GM12892 (cell line): Measurements from ENCODE around the gene SPRYD7.

Experiments
- POLR2A ChIP-seq: IDR thresholded peaks from 2 replicates; pipeline ENCODE4 v1.6.1; 2011; ENCODE audit warnings: low read depth, low read length, control low read depth
- POLR2AphosphoS5 ChIP-seq: IDR thresholded peaks from 2 replicates; pipeline ENCODE4 v1.6.1; 2011; ENCODE audit warnings: low read depth, low read length, control low read depth

DNA sequence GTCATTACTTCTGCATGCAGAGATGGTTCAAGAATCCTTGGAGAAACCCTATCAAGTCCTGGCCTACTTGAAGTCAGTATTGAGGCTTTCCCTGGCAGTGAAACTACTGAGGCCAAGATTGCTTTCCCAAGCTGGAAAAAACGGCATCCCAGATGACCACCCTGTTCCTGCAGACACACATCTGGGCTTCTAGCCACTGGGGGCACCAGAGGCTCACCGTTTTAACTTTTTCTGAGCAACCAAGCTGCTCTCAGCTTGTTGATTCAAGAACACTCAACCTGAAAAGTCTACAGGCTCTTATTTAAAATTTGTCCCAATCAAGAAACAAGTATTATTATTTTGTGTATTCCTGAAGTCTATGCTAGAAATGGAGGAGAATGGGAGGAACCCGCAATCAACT, 66.6 kb downstream of the SPRYD7 start:
- TF ChIP-seq POLR2A (no peak), POLR2AphosphoS5 (no peak)
